ENCODE data around the gene SPATA3. TPM values are rescaled to one million over a fixed set of nuclear protein-coding genes. Genes with fewer than 3 reads are reported as not detected.
A peak's percentile ranks its signal among the peaks of the same experiment; 100 is the strongest.

The SPATA3 gene
- total and polyA plus RNA-seq, 2 experiments from 2014 or later, result not detected

GRCh38 chr2:230985519-230986231 lies 10.2 kb upstream of the SPATA3 start:
- Histone ChIP-seq H3K36me3 (no peaks in the 10 kb centered on the region), H3K27ac (no peak overlapping the region), H3K4me1 (ENCODE audit: low read depth) (no peaks in the 10 kb centered on the region), H3K9me3 (ENCODE audit: low read depth) (no peaks in the 10 kb centered on the region), H3K4me3 (no peak overlapping the region), H3K27me3 (no peaks in the 10 kb centered on the region)
- TF ChIP-seq CTCF (IDR thresholded peaks at IDR 0.05; ENCODE audit: low read depth, low read length), result no peak
- no peak for DNase-seq (ENCODE audit: low read depth in 1 of 2, low spot score in 1 of 2)

- no peaks in the 10 kb centered on the region for H3K9me3 ChIP-seq (ENCODE audit: low read depth)
- TF ChIP-seq CTCF (IDR thresholded peaks at IDR 0.05; ENCODE audit: low read depth, low read length), result no peak
- no peak overlapping the region for H3K27ac ChIP-seq
Observed at GRCh38 chr2:230986520-230987136, 9.3 kb upstream of the SPATA3 start.

GRCh38 chr2:230987137-230988020 lies 8.5 kb upstream of the SPATA3 start:
- H3K4me3 ChIP-seq, result peak overlapping the region; percentile 19
- H3K4me1 ChIP-seq (ENCODE audit: low read depth), result no peaks in the 10 kb centered on the region
- H3K36me3 ChIP-seq, result no peaks in the 10 kb centered on the region
- peak; percentile 92 for TF ChIP-seq CTCF (IDR thresholded peaks at IDR 0.05; ENCODE audit: low read depth, low read length)
- DNase-seq (ENCODE audit: low read depth in 1 of 2, low spot score in 1 of 2), result peak; percentile 79 to 86
- H3K27ac ChIP-seq, result no peak overlapping the region
- no peaks in the 10 kb centered on the region for H3K9me3 ChIP-seq (ENCODE audit: low read depth)
- H3K27me3 ChIP-seq, result no peaks in the 10 kb centered on the region

More at GRCh38 chr2:230986520-230987136, 9.3 kb upstream of the SPATA3 start:
- no peaks in the 10 kb centered on the region for H3K27me3 ChIP-seq
- DNase-seq (ENCODE audit: low read depth in 1 of 2, low spot score in 1 of 2), result no peak
- H3K4me1 ChIP-seq (ENCODE audit: low read depth), result no peaks in the 10 kb centered on the region
- H3K36me3 ChIP-seq, result no peaks in the 10 kb centered on the region
- peak overlapping the region; percentile 19 for H3K4me3 ChIP-seq

GRCh38 chr2:230989731-230990130 lies 6.2 kb upstream of the SPATA3 start:
- Histone ChIP-seq H3K9me3 (ENCODE audit: low read depth) (no peaks in the 10 kb centered on the region), H3K4me1 (ENCODE audit: low read depth) (no peaks in the 10 kb centered on the region), H3K4me3 (no peak overlapping the region), H3K27me3 (no peaks in the 10 kb centered on the region), H3K36me3 (no peaks in the 10 kb centered on the region), H3K27ac (no peak overlapping the region)
- no peak for DNase-seq (ENCODE audit: low read depth in 1 of 2, low spot score in 1 of 2)
- TF ChIP-seq CTCF (IDR thresholded peaks at IDR 0.05; ENCODE audit: low read depth, low read length), result no peak

GRCh38 chr2:230990131-230990898 lies 5.6 kb upstream of the SPATA3 start:
- H3K36me3 ChIP-seq, result no peaks in the 10 kb centered on the region
- no peak for TF ChIP-seq CTCF (IDR thresholded peaks at IDR 0.05; ENCODE audit: low read depth, low read length)
- H3K4me1 ChIP-seq (ENCODE audit: low read depth), result no peaks in the 10 kb centered on the region
- no peak overlapping the region for H3K27ac ChIP-seq
- no peaks in the 10 kb centered on the region for H3K27me3 ChIP-seq
- no peaks in the 10 kb centered on the region for H3K9me3 ChIP-seq (ENCODE audit: low read depth)
- DNase-seq (ENCODE audit: low read depth in 1 of 2, low spot score in 1 of 2), result no peak
- H3K4me3 ChIP-seq, result no peak overlapping the region

Data from cardiac muscle cell (in vitro differentiated cells and primary cell).